Measurements from ENCODE around the gene ENPP4.

- TF ChIP-seq CTCF (IDR thresholded peaks at IDR 0.05; ENCODE audit: low read depth, low read length) (no peak), EZH2phosphoT487 (IDR thresholded peaks at IDR 0.05; ENCODE audit: low read depth) (no peak)
These were observed 54.3 kb downstream of the ENPP4 start for GRCh38 chr6:46184114-46184513.

Data from OCI-LY3 (cell line).